GM23338 (cell line): ENCODE results near the gene LRCH4. TPM values are rescaled to one million over a fixed set of nuclear protein-coding genes. Genes with fewer than 3 reads are reported as not detected.

Experiments
- ATAC-seq: fragments of 200-7000 bp; cut with Tn5 transposase; 3 replicates; pipeline ENCODE4 v1.9.1; 2020
- DNase-seq: peaks from one replicate; pipeline ENCODE4 v3.0.0-alpha.2; 2015; ENCODE audit warnings: low spot score
- H2AFZ ChIP-seq: fragments of 200-600 bp; sonication (generic); 2 replicates; pipeline ENCODE4 v1.8.0; 2016; ENCODE audit warnings: antibody characterized with exemption, mild to moderate bottlenecking, moderate library complexity
- H3F3A ChIP-seq: fragments of 200-600 bp; sonication (generic); replicated peaks from 2 replicates; pipeline ENCODE4 v1.8.0; 2017; ENCODE audit warnings: antibody characterized with exemption, mixed run types, low read depth
- H3K27ac ChIP-seq: fragments of 200-600 bp; sonication (generic); 2 replicates; pipeline ENCODE4 v1.6.1; 2016; ENCODE audit warnings: low read depth
- H3K27me3 ChIP-seq: fragments of 200-600 bp; sonication (generic); 2 replicates; pipeline ENCODE4 v1.8.0; 2016; ENCODE audit warnings: mild to moderate bottlenecking, mixed run types, moderate library complexity; ENCODE audit not compliant: insufficient read depth
- H3K36me3 ChIP-seq: fragments of 200-600 bp; sonication (generic); 2 replicates; pipeline ENCODE4 v1.8.0; 2016; ENCODE audit warnings: mild to moderate bottlenecking; ENCODE audit not compliant: insufficient read depth
- H3K4me1 ChIP-seq: fragments of 200-600 bp; sonication (generic); 2 replicates; pipeline ENCODE4 v1.8.0; 2016; ENCODE audit warnings: mild to moderate bottlenecking, moderate library complexity; ENCODE audit not compliant: insufficient read depth
- H3K4me2 ChIP-seq: fragments of 200-600 bp; sonication (generic); 2 replicates; pipeline ENCODE4 v1.7.1; 2017; ENCODE audit warnings: mixed run types
- H3K4me3 ChIP-seq: fragments of 200-600 bp; sonication (generic); 2 replicates; pipeline ENCODE4 v1.6.1; 2016; ENCODE audit warnings: mixed run types
- H3K79me2 ChIP-seq: fragments of 200-600 bp; sonication (generic); replicated peaks from 2 replicates; pipeline ENCODE4 v1.8.0; 2017; ENCODE audit warnings: mild to moderate bottlenecking; ENCODE audit not compliant: insufficient read depth
- H3K9me2 ChIP-seq: fragments of 200-600 bp; sonication (generic); 2 replicates; pipeline ENCODE4 v1.8.0; 2017; ENCODE audit not compliant: insufficient read depth
- H4K20me1 ChIP-seq: fragments of 200-600 bp; sonication (generic); replicated peaks from 2 replicates; pipeline ENCODE4 v1.8.0; 2017; ENCODE audit warnings: mild to moderate bottlenecking; ENCODE audit not compliant: insufficient read depth
- H3K27ac Mint-ChIP-seq: 2 replicates; pipeline ENCODE4 v1.8.0; 2020; ENCODE audit warnings: inconsistent platforms, mild to moderate bottlenecking, moderate library complexity, mixed read lengths
- H3K27me3 Mint-ChIP-seq: 3 replicates; pipeline ENCODE4 v1.8.0; 2022; ENCODE audit warnings: low read depth, mild to moderate bottlenecking, moderate library complexity, mixed read lengths, inconsistent platforms; ENCODE audit not compliant: insufficient read depth, poor library complexity
- H3K36me3 Mint-ChIP-seq: 3 replicates; pipeline ENCODE4 v1.8.0; 2021; ENCODE audit warnings: low read depth, mild to moderate bottlenecking, inconsistent platforms, moderate library complexity, mixed read lengths
- H3K4me1 Mint-ChIP-seq: 3 replicates; pipeline ENCODE4 v1.8.0; 2020; ENCODE audit warnings: mild to moderate bottlenecking, inconsistent platforms, mixed read lengths
- H3K4me3 Mint-ChIP-seq: 3 replicates; pipeline ENCODE4 v1.8.0; 2021; ENCODE audit warnings: moderate library complexity, mild to moderate bottlenecking, inconsistent platforms, mixed read lengths
- H3K9me3 Mint-ChIP-seq: 3 replicates; pipeline ENCODE4 v1.8.0; 2020; ENCODE audit warnings: moderate library complexity, mild to moderate bottlenecking, inconsistent platforms, mixed read lengths
- CREB1 ChIP-seq: fragments of 250-450 bp; sonication (Bioruptor Pico); IDR thresholded peaks from 2 replicates; pipeline ENCODE4 v1.5.0; 2020; ENCODE audit warnings: low read depth, mild to moderate bottlenecking, moderate library complexity
- CTCF ChIP-seq, 2 experiments: fragments of 200-600 bp in 1 of 2; sonication (generic) in 1 of 2; conservative IDR thresholded peaks; 2 replicates each; pipeline versions ENCODE4 v1.5.1 to v1.6.1; 2016 to 2017; ENCODE audit warnings: antibody characterized with exemption in 2 of 2, low read depth in 2 of 2, mild to moderate bottlenecking in 2 of 2, moderate library complexity in 1 of 2
- EZH2phosphoT487 ChIP-seq: fragments of 200-600 bp; sonication (generic); IDR thresholded peaks from one replicate; pipeline ENCODE4 v1.8.1; 2018; ENCODE audit warnings: antibody characterized with exemption; ENCODE audit not compliant: unreplicated experiment
- STAT1 ChIP-seq: IDR thresholded peaks from one replicate; pipeline ENCODE4 v1.6.1; 2016; ENCODE audit warnings: antibody characterized with exemption; ENCODE audit not compliant: unreplicated experiment
- ZNF114 ChIP-seq: fragments of 250-450 bp; sonication (Bioruptor Pico); IDR thresholded peaks from 2 replicates; pipeline ENCODE4 v1.5.0; 2020; ENCODE audit warnings: mild to moderate bottlenecking, moderate library complexity
- ZNF331 ChIP-seq: fragments of 250-450 bp; sonication (Bioruptor Pico); IDR thresholded peaks from 2 replicates; pipeline ENCODE4 v1.5.0; 2020; ENCODE audit warnings: low read depth, mild to moderate bottlenecking, moderate library complexity
- ZNF462 ChIP-seq: fragments of 250-450 bp; sonication (Bioruptor Pico); IDR thresholded peaks from 2 replicates; pipeline ENCODE4 v1.5.0; 2020; ENCODE audit warnings: mild to moderate bottlenecking, moderate library complexity
- polyA plus RNA-seq: library from polyadenylated mRNA; unstranded; fragments of >200 nt; fragmentation: Nextera tagmentation; extraction: Ambion mirVana; gene quantifications from 2 replicates; pipeline ENCODE4 v1.2.1, GENCODE V29; 2016
- total RNA-seq: library from RNA; depleted of rRNA; stranded (reverse); fragments of >200 nt; shearing (Covaris generic); gene quantifications from 2 replicates; pipeline ENCODE4 v1.2.3, GENCODE V29; 2014
- TF ChIP-seq, protein P1 (sequence below): IDR thresholded peaks from one replicate; pipeline ENCODE4 v1.6.1; 2018; ENCODE audit warnings: antibody characterized with exemption; ENCODE audit not compliant: unreplicated experiment

Gene LRCH4
- total and polyA plus RNA-seq, 2 experiments from 2014 or later = 21.4 to 51.0 TPM

DNA sequence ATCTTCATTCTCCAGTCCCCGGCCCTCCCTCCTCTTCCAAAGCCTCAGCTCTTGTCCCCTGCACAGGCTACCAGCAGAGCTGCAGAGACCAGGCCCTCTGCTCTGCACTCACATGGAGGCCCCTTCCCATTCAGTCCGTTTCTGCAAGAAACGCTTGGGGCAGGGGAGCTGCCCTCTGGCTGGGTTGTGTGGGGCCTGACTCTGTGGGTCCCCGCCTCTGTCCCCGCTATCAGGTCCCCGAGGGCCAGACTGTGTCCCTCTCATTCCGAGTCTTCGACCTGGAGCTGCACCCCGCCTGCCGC lies 17.7 kb upstream of the LRCH4 start:
- Histone ChIP-seq H3K4me1 (peaks cover 26% of the 10 kb centered on the region), H3K9me2 (no peaks in the 10 kb centered on the region), H2AFZ (no peak overlapping the region), H3K27me3 (peaks cover 13% of the 10 kb centered on the region), H3K4me2 (peak overlapping the region; percentile 99), H3K79me2 (no peaks in the 10 kb centered on the region), H3K4me3 (peak overlapping the region; percentile 90), H3K27ac (peak overlapping the region; percentile 97), H3K36me3 (no peaks in the 10 kb centered on the region), H3F3A (0 out of 2 replicates have a peak, but pooled peaks cover 3% of the 10 kb centered on the region), H4K20me1 (no peaks in the 10 kb centered on the region; the same call in 1 of the 2 replicates)
- peaks cover 35% of the 10 kb centered on the region for H3K27me3 Mint-ChIP-seq
- H3K36me3 Mint-ChIP-seq = peaks cover 7% of the 10 kb centered on the region; the same call in 2 of the 3 replicates
- H3K27ac Mint-ChIP-seq = peak overlapping the region; percentile 94
- peaks cover 37% of the 10 kb centered on the region for H3K4me1 Mint-ChIP-seq
- ATAC-seq = peak; percentile 13
- DNase-seq = peak; percentile 64
- H3K4me3 Mint-ChIP-seq = peak overlapping the region; percentile 86
- no peaks in the 10 kb centered on the region for H3K9me3 Mint-ChIP-seq
- TF ChIP-seq EZH2phosphoT487 = no peak
- TF ChIP-seq STAT1 = no peak
- TF ChIP-seq ZNF331 (CRISPR knock-in tag) = no peak
- no peak for TF ChIP-seq ZNF462 (CRISPR knock-in tag)
- TF ChIP-seq CTCF (conservative IDR thresholded peaks at IDR 0.05; ENCODE audit: low read depth in 2 of 2) = no peak
- TF ChIP-seq ZNF114 (CRISPR knock-in tag) = no peak
- TF ChIP-seq, protein P1, sequence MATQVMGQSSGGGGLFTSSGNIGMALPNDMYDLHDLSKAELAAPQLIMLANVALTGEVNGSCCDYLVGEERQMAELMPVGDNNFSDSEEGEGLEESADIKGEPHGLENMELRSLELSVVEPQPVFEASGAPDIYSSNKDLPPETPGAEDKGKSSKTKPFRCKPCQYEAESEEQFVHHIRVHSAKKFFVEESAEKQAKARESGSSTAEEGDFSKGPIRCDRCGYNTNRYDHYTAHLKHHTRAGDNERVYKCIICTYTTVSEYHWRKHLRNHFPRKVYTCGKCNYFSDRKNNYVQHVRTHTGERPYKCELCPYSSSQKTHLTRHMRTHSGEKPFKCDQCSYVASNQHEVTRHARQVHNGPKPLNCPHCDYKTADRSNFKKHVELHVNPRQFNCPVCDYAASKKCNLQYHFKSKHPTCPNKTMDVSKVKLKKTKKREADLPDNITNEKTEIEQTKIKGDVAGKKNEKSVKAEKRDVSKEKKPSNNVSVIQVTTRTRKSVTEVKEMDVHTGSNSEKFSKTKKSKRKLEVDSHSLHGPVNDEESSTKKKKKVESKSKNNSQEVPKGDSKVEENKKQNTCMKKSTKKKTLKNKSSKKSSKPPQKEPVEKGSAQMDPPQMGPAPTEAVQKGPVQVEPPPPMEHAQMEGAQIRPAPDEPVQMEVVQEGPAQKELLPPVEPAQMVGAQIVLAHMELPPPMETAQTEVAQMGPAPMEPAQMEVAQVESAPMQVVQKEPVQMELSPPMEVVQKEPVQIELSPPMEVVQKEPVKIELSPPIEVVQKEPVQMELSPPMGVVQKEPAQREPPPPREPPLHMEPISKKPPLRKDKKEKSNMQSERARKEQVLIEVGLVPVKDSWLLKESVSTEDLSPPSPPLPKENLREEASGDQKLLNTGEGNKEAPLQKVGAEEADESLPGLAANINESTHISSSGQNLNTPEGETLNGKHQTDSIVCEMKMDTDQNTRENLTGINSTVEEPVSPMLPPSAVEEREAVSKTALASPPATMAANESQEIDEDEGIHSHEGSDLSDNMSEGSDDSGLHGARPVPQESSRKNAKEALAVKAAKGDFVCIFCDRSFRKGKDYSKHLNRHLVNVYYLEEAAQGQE = no peak
- no peak for TF ChIP-seq CREB1 (CRISPR knock-in tag)
